ENCODE data around the gene PRKG1. TPM values are rescaled to one million over a fixed set of nuclear protein-coding genes. Genes with fewer than 3 reads are reported as not detected.

The PRKG1 gene
- total RNA-seq, 1 experiment from 2014 or later: 10.4 TPM

DNA sequence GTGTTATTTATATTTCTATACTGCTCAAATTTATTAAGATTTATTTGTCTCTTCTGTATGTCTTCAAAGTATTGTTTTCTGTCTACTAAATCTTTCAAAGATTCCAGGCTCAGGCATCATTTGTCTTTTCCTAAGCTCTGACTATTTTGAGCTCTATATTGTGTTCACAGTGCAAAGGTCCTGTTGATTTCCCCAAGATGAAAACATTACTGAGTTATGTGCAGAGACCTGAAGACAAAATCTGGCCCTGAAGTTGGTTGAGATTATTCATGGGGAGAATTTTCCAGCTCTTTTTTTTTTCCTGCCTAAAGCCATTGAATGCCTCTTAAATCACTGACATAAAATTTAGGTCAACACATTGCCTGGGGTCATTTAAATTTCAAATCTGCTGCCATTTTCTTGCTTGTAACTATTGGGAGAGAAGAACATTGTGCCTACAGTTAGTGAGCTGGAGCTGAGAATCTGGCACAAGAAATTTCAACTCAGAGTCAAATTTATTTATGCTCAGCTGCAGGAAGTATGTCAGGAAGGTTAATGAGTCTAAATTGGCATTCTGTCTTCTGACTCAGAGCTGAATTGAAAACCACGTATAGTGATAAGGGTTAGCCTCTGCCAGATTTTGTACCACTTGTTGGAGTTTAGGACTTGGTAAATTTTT, 593.5 kb downstream of the PRKG1 start:
- H3K4me1 Mint-ChIP-seq: peaks cover 0 to 4% of the 10 kb centered on the region in 2 experiments; a peak in 2 of 4 replicates
- no peak overlapping the region for H3K4me2 ChIP-seq (ENCODE audit: insufficient read depth, insufficient read length, low read length)
- H3K23ac ChIP-seq (ENCODE audit: insufficient read length, low read depth, low read length): no peak overlapping the region

More for the DNA sequence above, 593.5 kb downstream of the PRKG1 start:
- Mint-ChIP-seq H3K27me3 (ENCODE audit: low read depth) (no peaks in the 10 kb centered on the region), H3K4me3 (no peak overlapping the region), H3K36me3 (ENCODE audit: insufficient read depth in 1 of 3, low read depth in 3 of 3) (peaks cover 0 to 15% (median 0%) of the 10 kb centered on the region in 3 experiments; a peak in 2 of 7 replicates), H3K27ac (no peak overlapping the region), H3K9me3 (peaks cover 11 to 12% of the 10 kb centered on the region in 2 experiments; a peak in 4 of 5 replicates)
- Histone ChIP-seq H2BK120ac (ENCODE audit: low read depth, low read length, poor library complexity, severe bottlenecking) (no peak overlapping the region), H3K4ac (ENCODE audit: low read depth, low read length) (no peak overlapping the region), H3K18ac (ENCODE audit: insufficient read length, low read depth, low read length) (no peak overlapping the region), H3K79me2 (ENCODE audit: insufficient read depth, low read length) (no peaks in the 10 kb centered on the region), H3T11ph (ENCODE audit: low read length) (no peak overlapping the region), H3K27ac (ENCODE audit: insufficient read length, low read depth, low read length) (no peak overlapping the region), H3K4me1 (ENCODE audit: insufficient read depth, low read length) (no peaks in the 10 kb centered on the region), H3K9me3 (ENCODE audit: control insufficient read depth, low read depth, low read length) (no peaks in the 10 kb centered on the region), H3K9ac (ENCODE audit: extremely low read depth, insufficient read length, low read length) (no peak overlapping the region), H3K23me2 (ENCODE audit: insufficient read length, low read depth, low read length, poor library complexity, severe bottlenecking) (no peaks in the 10 kb centered on the region), H4K8ac (replicated peaks; ENCODE audit: insufficient read length, low read depth, low read length) (no peak overlapping the region), H2BK5ac (ENCODE audit: insufficient read length, low read length) (no peak overlapping the region), H2BK20ac (ENCODE audit: low read depth, low read length, poor library complexity, severe bottlenecking) (no peak overlapping the region), H3K56ac (ENCODE audit: insufficient read length, low read depth, low read length) (no peak overlapping the region), H2BK15ac (ENCODE audit: low read depth, low read length) (no peak overlapping the region), H2BK12ac (ENCODE audit: insufficient read length, low read depth, low read length) (no peak overlapping the region), H4K20me1 (ENCODE audit: control insufficient read depth, insufficient read depth, insufficient read length) (no peaks in the 10 kb centered on the region), H3K79me1 (ENCODE audit: insufficient read depth, low read depth, low read length, poor library complexity, severe bottlenecking) (no peaks in the 10 kb centered on the region), H4K91ac (ENCODE audit: insufficient read length, low read depth, low read length) (no peak overlapping the region), H3K27me3 (ENCODE audit: insufficient read depth, low read length) (no peaks in the 10 kb centered on the region), H3K14ac (ENCODE audit: insufficient read depth, low read length) (no peak overlapping the region), H2AFZ (ENCODE audit: low read length) (no peak overlapping the region), H2AK5ac (ENCODE audit: insufficient read length, low read length) (no peak overlapping the region), H4K5ac (ENCODE audit: insufficient read length, low read depth, low read length) (no peak overlapping the region)
- no peak for TF ChIP-seq CTCF (conservative IDR thresholded peaks at IDR 0.05)
- WGBS (ENCODE audit: extremely low coverage, insufficient read length, low lambda C conversion rate): no CpG with 5 or more reads among the region's 1 CpG
- no peak for DNase-seq

Data from H9 (cell line).